ENCODE results near the gene HOXB4.

The HOXB4 gene

GRCh38 chr17:48571024-48571818, 6.9 kb downstream of the HOXB4 start:
- DNase-seq: no peak

GRCh38 chr17:48570325-48571023, 7.7 kb downstream of the HOXB4 start:
- DNase-seq: no peak

GRCh38 chr17:48569674-48570324, 8.4 kb downstream of the HOXB4 start:
- DNase-seq: no peak

- DNase-seq: no peak
Measured at GRCh38 chr17:48569240-48569582, 8.9 kb downstream of the HOXB4 start.

GRCh38 chr17:48568499-48569239, 9.5 kb downstream of the HOXB4 start:
- DNase-seq: no peak

GRCh38 chr17:48567646-48568354, 10.3 kb downstream of the HOXB4 start:
- DNase-seq: no peak

GRCh38 chr17:48567209-48567608, 10.9 kb downstream of the HOXB4 start:
- no peak for DNase-seq

- DNase-seq: no peak
Measured at GRCh38 chr17:48566717-48567116, 11.4 kb downstream of the HOXB4 start.

- DNase-seq: no peak
Measured at GRCh38 chr17:48565925-48566710, 12.0 kb downstream of the HOXB4 start.

GRCh38 chr17:48565022-48565554, 13.1 kb downstream of the HOXB4 start:
- no peak for DNase-seq

- no peak for DNase-seq
Measured at GRCh38 chr17:48564188-48565021, 13.7 kb downstream of the HOXB4 start.

GRCh38 chr17:48563867-48564187, 14.3 kb downstream of the HOXB4 start:
- no peak for DNase-seq

GRCh38 chr17:48563385-48563838, 14.7 kb downstream of the HOXB4 start:
- no peak for DNase-seq

GRCh38 chr17:48562934-48563333, 15.2 kb downstream of the HOXB4 start:
- no peak for DNase-seq

- DNase-seq: no peak
Measured at GRCh38 chr17:48561884-48562810, 16.0 kb downstream of the HOXB4 start.

GRCh38 chr17:48559840-48560817, 18.0 kb downstream of the HOXB4 start:
- DNase-seq: no peak

- no peak for DNase-seq
Measured at GRCh38 chr17:48559122-48559839, 18.9 kb downstream of the HOXB4 start.

GRCh38 chr17:48558831-48559121, 19.4 kb downstream of the HOXB4 start:
- DNase-seq: no peak

Measured in NK-92 treated with Interleukin-12 subunit alpha and Interleukin-12 subunit beta, amount 100 ng/mL, for 24 hours (cell line).